8988T (cell line): ENCODE measurements around the gene TBC1D5.

ENCODE experiments used
- DNase-seq: peaks from one replicate; pipeline ENCODE4 v3.0.0; 2011

TBC1D5 gene

GRCh38 chr3:17330660-17331059 lies 411.8 kb downstream of the TBC1D5 start:
- DNase-seq: no peak

DNA sequence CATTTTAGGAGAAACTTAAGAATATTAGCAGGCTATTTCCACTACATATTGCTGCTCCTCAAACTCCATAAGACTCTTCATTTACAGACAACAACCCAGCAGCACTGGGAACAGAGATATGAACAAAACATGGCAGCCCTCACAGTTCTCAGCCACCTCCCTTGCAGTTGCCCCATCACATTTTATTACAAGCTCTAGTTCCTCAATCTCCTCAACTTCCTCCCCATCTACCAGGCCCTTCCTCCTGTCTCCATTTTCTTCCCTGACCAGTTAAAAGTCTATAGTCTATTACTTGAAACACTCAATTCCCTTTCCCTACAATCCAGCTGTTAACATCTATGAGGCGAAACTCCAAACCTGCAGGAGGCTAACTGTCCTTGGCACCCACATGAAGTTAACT lies 412.5 kb downstream of the TBC1D5 start:
- DNase-seq: no peak

DNA sequence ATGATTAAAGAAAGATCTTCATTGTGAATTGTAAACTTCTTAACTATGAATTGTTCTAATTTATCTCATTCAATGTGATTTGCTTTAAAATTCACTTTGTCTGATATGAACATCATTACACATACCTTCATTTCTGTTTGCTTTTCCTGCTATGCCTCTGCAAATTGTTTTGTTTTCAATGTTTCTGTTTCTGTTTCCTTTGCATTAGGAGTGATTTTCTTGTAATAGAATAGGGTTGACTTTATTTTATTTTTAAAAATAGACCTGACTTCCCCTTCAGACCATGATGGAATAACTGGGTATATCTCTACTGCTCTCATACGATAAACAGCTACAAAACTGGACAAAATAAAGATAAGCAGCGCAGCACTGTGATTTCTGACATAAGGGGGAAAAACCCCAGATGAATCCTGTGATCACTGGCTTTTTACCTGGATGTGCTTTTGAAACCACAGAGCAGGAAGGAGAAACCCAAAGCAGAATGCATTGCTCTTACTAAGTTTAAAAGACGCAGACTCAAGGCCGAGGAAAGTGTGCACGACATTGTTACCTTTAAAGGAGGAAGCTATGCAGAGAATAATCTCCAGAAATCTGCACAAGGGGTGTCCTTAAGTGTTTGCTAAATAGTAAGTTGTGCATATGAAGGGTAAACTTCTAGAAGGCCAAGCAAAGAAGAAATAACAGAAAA lies 420.2 kb downstream of the TBC1D5 start:
- no peak for DNase-seq

GRCh38 chr3:17320266-17320665 lies 422.2 kb downstream of the TBC1D5 start:
- no peak for DNase-seq

DNA sequence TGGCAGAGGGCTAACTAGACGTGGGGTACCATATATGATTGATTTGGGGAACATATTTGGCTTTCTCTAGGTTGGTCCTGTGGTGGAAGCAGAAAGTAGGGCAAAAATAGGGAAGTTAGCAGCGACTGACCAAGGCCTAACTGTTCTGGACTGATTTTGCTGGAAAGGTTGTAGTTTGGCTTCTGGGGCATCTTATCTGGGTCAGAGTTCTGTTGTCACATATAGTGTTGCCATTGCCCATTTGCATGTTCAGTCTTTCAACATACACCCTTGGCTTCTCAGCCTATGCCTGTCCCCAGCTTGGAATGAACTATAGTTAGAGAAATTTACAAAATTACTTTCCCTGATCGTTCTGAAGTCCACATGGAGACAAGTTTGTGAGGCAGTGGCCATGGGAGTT lies 426.5 kb downstream of the TBC1D5 start:
- no peak for DNase-seq

DNA sequence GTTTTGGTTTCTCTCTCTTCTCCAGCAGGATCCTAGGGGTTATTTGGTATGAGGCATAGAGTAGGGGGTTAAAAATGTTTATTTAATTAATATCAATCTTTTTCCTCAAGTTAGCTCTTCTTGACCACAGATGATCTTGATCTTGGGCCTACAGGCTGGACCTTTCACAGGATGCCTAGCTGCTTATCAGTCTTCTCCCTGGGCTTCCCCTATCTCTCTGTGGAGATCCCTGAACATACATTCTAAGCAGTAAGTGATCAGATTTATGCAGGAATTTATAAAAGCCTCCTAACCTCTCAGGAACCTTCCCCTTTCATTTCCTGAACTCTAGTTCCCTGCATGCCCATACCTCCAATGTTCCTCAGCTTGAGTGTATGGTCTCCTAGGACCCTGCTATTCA lies 428.3 kb downstream of the TBC1D5 start:
- no peak for DNase-seq

GRCh38 chr3:17313746-17314145 lies 428.7 kb downstream of the TBC1D5 start:
- DNase-seq: no peak

GRCh38 chr3:17310983-17311382 lies 431.4 kb downstream of the TBC1D5 start:
- DNase-seq: no peak

- DNase-seq: no peak
Observed at GRCh38 chr3:17307887-17308286, 434.5 kb downstream of the TBC1D5 start.

- DNase-seq: no peak
Observed at GRCh38 chr3:17307482-17307881, 434.9 kb downstream of the TBC1D5 start.

- no peak for DNase-seq
Observed at GRCh38 chr3:17304969-17305368, 437.5 kb downstream of the TBC1D5 start.

DNA sequence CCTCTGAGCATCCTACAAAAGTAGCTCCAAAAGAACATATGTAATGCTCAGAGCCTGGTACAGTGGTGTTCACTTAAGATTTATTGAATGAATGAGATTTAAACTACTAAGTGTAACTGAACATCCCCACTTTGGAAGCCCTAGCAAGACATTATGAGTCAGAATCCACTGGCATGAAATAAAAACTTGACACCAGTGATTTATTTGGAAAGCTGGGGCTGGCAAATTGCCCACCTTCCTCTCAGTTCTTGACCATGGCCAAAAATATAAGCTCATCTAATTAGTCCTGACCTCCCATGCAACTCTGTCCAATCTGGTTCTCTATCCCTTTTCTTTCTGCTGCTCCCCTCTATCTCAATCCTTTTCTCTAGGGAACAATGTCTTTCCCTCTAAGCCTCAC lies 439.7 kb downstream of the TBC1D5 start:
- DNase-seq: no peak

GRCh38 chr3:17302170-17302569 lies 440.3 kb downstream of the TBC1D5 start:
- no peak for DNase-seq

DNA sequence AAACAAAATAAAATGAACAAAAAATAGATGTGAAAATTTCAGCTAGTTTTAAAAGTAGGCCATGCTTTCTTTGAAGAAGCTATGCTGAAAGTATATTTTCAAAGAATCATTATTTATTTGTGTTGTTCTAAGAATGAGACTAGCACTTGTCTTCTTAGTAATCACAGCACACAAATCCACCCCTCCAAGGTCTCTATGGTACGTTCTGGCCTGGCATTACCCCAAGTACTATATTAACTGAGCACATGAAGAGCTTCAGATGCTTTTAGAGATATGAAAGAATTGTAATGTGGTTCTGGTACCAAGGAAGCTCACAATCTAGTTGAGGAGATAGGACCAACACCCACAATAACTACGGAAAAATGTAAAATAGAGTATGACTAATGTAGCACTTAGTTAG lies 441.2 kb downstream of the TBC1D5 start:
- DNase-seq: no peak

- no peak for DNase-seq
Observed at GRCh38 chr3:17300441-17300840, 442.0 kb downstream of the TBC1D5 start.

GRCh38 chr3:17298038-17298437 lies 444.4 kb downstream of the TBC1D5 start:
- DNase-seq: no peak

- DNase-seq: no peak
Observed at GRCh38 chr3:17292556-17292955, 449.9 kb downstream of the TBC1D5 start.

- no peak for DNase-seq
Observed at GRCh38 chr3:17290894-17291293, 451.5 kb downstream of the TBC1D5 start.

- DNase-seq: no peak
Observed at GRCh38 chr3:17288839-17289399, 453.5 kb downstream of the TBC1D5 start.

GRCh38 chr3:17287006-17287689 lies 455.3 kb downstream of the TBC1D5 start:
- DNase-seq: no peak

DNA sequence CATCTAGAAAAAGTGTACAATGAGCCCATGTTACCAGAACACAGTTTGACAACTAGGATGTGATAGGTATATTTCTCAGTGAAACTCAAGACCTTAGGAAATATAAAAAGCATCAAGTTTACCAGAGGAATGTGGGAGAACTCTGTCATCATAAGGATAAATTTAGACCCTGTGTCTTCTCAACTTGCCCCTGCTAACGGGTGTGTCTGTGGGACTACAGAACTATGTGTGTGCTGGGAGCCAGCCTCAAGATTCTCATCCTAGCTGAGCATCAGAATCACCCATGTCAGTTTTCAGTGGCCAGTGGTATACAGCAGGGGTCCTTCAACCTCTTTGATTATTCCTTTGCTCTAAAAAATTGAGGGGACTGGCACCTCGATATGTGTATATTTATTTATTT lies 464.4 kb downstream of the TBC1D5 start:
- no peak for DNase-seq

- DNase-seq: no peak
Observed at GRCh38 chr3:17266846-17267245, 475.6 kb downstream of the TBC1D5 start.

DNA sequence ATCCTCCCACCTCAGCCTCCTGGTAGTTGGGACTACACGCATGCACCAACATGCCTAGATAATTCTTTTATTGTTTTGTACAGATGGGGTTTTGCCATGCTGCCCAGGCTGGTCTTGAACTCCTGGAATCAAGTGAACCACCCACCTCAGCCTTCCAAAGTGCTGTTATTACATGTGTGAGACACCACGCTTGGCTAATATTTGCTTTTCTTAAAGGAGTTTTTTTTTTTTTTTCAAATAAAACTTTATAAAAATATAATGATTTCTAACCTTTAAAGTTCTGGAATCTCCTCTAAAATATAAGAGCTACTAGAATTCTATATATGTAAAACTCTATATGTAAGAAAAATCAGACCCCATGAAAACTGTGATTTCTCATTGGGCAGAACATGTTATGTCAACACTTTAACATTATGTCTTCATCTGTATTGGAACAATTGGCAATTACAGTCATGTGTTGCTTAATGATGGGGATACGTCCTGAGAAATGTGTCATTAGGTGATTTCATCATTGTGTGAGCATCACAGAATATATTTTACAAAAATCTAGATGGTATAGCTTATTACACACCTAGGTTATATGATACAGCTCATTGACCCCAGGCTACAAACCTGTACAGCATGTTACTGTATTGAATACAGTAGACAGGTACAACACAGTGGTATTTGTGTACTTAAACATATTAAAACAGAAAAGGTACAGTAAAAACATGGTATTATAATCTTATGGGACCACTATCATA lies 480.6 kb downstream of the TBC1D5 start:
- DNase-seq: no peak

DNA sequence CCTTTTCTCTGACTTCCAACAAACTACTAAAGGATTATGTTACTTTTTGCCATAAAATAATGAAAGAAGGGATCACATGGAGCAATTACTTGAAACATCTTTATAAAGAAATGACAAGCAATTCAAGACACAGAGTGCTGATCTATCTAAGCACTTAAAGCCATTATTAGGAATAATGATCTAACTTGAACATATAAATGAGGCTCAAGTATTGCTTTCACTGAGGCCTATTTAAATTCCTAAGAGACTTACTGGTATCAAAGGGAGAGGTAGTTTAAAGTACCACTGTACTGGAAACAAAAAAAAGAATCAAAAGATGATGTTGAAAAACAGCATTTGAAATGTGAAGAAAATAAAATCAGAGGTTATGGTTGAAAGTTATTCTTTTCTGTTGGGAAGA lies 482.2 kb downstream of the TBC1D5 start:
- DNase-seq: no peak
